CD4-positive, alpha-beta T cell treated with Interleukin-15 for 1 hour (primary cell): ENCODE measurements around the gene WDR38.

Experiments used
- DNase-seq: peaks from one replicate; pipeline ENCODE4 v3.0.0-alpha.2; 2020

The WDR38 gene

GRCh38 chr9:124859803-124860581 lies 6.7 kb downstream of the WDR38 start:
- DNase-seq, result no peak

- DNase-seq, result no peak
Measured at GRCh38 chr9:124860582-124861341, 7.5 kb downstream of the WDR38 start.

DNA sequence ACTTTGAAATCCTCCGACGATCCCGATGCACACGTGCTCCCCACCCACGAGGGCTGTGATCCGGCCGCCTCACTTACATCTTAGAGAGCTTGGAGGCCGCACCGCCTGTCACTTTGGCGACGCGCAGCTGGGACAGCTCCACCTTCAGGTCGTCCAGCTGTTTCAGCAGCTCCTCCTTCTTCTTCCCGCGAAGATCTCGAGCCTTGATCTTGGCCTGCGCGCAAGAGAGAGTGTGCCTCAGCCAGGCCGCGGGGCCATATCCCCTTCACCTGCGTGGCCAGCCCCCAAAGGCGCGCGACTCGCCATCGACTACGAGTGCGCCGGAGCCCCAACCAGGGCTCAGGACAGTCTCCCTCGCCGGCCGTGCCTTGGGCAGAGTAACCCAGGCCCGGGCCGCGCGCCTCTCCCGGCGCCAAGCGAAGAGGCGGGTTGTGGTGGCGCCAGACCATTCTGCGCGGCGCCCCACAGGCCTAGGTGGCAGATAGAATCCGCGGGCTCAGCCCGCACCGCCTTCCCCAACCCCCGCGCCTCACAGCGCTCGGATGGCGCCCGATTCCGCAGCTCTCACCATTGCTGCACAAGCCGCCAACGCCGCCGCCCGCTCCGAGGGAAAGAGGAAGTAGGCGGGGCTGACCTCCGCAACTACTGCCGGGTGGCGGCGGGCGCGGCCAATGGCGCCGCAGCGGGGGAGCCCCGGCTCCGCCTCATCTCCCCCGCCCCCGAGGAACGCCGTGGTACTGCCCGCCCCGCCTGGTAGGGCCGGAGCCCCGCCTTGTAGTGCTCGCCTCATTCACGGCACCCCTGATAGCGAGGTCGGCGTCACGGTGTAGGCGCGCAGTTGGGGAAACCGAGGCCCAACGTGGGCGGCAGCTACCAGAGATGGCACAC lies 8.3 kb downstream of the WDR38 start, which contains the start of the genes ARPC5L and RPL35:
Gene ARPC5L, plus strand, starts transcription at position 789 of the 888 bp plus-strand sequence. CDS start 7,161 bp downstream, outside the sequence.
Gene RPL35, minus strand, starts transcription at position 616 of the 888 bp plus-strand sequence. Its CDS starts 45 bp downstream, at position 571.
- DNase-seq, result peak; percentile 93

DNA sequence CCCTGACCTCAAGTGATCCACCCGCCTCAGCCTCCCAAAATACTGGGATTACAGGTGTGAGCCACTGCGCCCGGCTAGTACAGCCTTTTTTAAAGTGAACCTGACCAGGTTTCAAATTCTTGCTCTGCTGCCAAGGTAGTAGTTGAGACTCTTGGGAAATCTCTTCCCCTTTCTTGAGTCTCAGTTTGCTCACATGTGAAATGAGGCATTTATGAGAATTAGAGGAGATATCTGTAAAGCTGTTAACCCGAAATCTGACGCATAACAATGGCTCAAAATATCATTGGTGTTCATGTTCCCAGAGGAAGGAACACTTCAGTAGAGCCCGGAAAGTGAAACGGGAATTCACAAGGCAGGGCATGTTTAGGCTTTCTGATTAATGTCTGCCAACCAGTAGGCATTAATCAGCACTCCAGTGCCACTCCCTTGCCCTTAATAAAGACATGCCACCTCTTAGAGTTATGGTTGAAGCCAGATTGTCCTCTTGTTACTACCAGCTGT lies 10.2 kb downstream of the WDR38 start:
- DNase-seq, result no peak

- DNase-seq, result peak; percentile 90
Measured at GRCh38 chr9:124868511-124869465, 15.5 kb downstream of the WDR38 start.

DNA sequence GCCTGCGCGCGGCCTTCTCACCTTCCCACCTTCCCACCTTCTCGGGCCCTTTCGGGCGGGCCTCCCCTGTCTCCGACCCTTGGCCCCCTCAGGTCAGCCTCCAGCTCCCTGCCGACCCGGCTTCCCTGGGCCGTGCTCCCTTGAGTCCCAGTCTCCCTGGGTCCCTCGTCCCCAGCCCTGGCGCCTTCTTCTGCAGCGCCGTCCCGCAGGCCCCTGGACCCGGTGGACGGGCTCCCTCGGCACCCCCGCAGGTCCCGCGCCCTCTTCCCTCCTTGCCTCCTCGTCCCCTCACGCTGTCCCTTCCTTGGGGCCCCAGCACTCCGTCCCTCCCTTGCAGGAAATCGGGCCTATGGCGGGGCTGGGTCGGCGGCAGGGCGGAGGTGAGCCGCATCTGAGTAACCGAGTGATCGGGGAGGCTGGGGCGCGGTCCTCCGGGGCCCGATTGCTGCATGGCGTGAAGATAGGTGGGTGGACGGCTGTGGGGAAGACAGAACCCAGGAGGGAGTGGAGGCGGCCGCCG lies 16.3 kb downstream of the WDR38 start:
- DNase-seq, result no peak

DNA sequence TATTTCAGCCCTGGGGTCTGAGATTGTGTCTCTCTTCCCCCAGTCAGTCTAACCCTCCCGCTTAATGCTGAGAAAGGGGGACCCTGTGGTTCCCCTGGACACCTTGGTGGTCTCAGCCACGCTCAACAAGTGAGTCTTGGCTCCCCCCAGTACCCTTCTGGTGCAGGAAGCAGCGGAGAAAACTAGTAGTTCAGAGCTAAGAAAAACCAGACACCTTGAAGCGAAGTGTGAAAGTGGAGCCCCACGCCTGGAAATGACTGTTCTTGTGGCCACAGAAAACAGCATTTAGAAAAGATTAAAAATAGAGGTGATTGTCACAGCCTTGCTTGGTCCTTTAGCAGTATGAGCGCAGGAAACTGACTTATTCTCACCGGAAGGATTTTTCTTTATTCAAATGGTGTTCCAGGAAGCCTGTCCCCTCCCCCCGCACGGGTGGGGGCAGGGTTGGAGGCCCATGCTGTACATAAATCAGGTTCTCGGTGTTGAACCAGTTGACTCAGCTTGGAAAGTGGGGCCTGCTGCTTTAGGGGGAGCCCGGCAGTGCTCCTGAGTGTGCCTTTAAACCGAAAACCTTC lies 16.8 kb downstream of the WDR38 start:
- DNase-seq, result peak; percentile 87

DNA sequence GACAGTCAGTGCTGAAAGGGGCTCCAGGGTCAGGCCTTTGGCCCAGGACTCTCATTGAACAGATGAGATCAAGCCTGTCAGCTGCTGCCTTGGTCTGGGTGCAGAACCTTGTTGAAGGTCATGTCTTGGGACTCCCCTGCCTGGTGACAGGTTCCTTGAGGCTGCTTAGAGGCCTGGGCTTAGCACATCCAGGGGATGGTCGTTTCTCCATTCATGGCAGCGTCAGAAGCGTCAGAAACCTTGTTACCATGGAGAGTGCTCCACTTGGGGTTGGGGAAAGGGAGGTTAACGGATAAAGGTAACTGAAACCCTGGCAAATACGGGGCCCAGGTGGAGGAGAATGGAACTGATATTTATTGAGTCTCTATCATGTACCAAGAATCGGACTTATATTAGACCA lies 17.5 kb downstream of the WDR38 start:
- DNase-seq, result no peak

- no peak for DNase-seq
Measured at GRCh38 chr9:124871156-124871561, 17.9 kb downstream of the WDR38 start.

GRCh38 chr9:124873664-124874063 lies 20.4 kb downstream of the WDR38 start:
- DNase-seq, result peak; percentile 62

GRCh38 chr9:124875501-124875900 lies 22.2 kb downstream of the WDR38 start:
- DNase-seq, result no peak

DNA sequence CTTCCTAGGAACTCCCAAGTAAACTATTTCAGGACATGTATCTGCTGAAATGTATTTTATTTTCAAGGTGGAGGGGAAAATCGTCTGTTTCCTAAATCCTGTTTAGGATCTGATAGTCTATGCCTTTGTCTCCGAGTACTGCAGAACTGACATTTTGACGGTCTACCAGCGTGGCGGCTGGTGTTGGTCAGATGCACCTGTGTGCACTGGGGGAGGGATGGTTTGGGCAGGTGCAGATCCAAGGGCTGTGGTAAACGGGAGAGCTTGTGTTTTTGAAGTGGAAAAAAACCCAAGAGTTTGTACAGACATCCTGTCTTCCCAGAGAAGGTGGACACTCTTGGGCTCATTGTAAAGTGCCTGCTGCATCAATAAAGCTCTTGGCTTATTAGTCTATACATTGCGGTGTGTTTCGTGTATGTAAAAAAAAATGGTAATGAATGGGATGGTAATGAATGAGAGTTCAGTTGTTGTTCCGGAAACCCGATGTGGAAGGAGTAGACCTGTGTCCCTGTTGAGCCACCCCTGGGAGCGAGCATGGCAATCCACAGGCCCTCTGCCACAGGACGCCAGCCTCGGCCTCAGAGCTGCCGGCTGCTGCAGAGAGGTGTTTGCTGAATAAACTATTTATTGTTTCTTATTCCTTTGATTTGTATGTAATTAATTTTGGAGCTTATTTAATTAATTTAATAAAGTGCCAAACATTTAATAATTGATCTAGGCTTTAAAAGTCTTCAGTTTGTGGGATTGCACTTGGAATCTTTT lies 23.9 kb downstream of the WDR38 start:
- no peak for DNase-seq

DNA sequence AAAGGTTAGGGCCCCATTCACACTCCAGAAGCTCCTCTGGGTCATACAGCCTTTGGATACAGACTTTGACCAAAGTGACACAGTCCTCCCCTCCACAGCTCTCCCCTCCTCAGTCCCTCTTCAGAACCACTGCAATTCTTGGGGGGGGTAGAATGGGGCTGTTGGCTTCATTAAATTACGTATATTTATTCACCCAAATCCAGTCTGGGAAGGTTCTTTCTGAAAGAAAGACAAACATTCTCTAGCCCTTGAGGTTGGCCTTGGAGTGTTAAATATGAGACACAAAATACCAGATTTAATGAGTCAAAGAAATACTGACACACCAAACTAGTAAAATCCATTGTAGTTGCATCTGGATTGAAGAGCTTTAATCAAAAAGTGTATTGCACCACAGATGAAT lies 24.8 kb downstream of the WDR38 start:
- DNase-seq, result no peak

DNA sequence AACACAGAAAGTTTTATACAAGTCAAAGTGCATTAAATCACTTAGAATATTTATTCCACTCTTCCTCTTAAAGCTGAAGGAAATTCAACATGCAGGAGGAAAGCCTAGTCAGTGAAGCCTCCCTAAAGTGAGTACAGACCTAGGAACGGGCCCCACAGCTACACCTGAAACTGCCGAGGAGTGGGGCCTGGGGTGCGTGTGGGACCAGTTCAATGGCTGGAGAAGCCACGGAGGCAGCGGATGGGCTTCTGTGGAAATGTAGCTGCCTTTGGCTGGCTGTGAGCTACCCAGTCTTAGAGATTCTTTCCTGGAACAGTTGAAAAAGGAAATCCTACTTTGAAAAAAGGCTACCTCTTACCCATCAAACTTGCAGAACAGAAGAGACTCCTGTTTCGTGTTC lies 25.3 kb downstream of the WDR38 start:
- DNase-seq, result no peak

GRCh38 chr9:124879226-124879625 lies 26.0 kb downstream of the WDR38 start:
- no peak for DNase-seq

DNA sequence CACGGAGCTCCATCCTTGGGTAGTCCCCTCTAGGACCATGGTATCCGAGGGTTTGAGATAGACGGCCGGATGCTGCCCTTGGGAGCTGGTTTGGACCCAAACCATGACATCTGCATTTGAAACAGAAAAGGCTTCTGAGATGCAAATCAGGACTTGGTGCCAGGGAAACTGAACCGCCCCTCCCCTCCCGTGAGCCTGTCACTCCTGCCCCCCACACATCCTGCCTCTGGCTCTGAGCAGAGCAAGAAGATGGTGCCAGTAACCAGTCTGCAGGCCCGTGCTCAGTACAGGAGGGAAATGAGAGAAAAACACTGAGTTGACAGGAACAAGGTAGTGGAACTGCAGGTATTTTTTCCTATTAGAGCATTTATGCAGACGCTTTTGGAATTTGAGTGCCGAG lies 27.2 kb downstream of the WDR38 start:
- no peak for DNase-seq

- DNase-seq, result no peak
Measured at GRCh38 chr9:124881138-124881743, 28.0 kb downstream of the WDR38 start.

DNA sequence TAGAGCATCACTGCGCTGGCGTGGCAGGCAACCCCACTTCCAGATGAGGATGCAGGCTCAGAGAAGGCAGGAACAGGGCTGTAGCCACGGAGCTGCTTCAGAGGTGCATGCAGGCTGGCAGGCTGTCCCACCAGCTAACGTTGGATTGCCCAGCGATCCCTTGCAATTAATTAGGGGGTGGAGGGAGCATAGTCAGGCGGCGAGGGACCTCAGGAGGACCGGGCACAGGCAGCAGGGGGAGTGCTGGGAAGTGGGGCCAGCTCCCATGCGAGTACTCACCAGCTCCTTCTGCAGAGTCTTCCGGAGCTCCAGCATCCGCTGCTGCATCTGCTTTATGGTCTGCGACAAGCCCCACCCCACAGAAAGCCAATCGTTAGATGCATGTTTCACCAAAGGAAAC lies 29.0 kb downstream of the WDR38 start:
- no peak for DNase-seq

GRCh38 chr9:124884376-124884775 lies 31.1 kb downstream of the WDR38 start:
- DNase-seq, result no peak

GRCh38 chr9:124885551-124885950 lies 32.3 kb downstream of the WDR38 start:
- no peak for DNase-seq
